Stimulated activated CD4-positive, alpha-beta T cell treated with anti-CD3 and anti-CD28 coated beads, TNF-alpha, amount 100 ng/mL, for 1 hour (primary cell): ENCODE measurements around the gene DAB2.
A peak's percentile ranks its signal among the peaks of the same experiment; 100 is the strongest.

Source experiments
- DNase-seq, 3 donors: peaks; one replicate each; pipeline ENCODE4 v3.0.0-alpha.2; 2020; ENCODE audit warnings: low read depth in 3 of 3, low spot score in 1 of 3

DAB2 gene

DNA sequence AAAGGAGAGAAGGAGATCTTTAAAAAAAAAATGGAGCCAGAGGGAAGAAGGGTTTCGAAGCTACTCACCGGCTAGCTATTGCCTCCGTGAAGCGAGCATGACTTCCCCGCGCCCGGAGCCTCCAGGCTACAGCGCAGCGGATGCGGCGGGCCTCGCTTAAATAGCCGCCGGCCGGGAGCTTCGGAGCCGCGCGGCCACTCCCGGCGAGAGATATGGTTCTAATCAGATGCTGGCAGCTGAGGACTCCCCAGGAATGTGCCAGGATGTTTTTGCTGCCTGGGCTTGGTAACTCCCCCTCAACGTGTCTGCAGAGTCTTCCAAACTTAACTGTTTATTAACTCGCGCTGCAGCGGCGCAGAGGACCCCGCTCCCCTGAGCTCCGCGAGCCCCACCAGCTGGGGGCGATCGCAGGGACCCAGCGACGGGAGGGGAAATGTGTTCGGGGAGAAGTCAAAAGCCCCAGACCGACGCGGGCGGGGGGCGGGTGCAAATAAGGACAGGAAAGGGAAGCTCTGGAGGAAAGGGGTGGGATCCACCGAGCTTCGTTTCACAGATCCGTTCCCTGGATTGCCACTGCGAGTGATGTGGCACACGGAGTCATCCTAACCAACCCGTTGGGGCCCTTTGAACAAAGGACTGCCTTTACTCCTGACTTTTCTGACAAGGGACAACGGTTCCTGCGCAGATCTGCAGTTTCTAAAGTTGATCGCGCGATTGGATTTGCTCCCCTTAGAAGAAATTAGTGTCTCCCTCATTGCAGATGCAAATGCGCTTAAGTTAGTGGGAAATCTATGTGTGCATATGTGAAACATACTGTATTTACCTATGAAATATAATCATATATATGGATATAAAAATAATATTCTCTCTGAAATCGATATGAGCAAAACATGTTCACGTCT lies at the start of gene DAB2:
TSS of gene DAB2 (minus strand) at position 245 of the 902 bp plus-strand sequence. CDS start 30,660 bp downstream, outside the sequence.
- DNase-seq, result peak in 1 of 3 donors; percentile 12

DNA sequence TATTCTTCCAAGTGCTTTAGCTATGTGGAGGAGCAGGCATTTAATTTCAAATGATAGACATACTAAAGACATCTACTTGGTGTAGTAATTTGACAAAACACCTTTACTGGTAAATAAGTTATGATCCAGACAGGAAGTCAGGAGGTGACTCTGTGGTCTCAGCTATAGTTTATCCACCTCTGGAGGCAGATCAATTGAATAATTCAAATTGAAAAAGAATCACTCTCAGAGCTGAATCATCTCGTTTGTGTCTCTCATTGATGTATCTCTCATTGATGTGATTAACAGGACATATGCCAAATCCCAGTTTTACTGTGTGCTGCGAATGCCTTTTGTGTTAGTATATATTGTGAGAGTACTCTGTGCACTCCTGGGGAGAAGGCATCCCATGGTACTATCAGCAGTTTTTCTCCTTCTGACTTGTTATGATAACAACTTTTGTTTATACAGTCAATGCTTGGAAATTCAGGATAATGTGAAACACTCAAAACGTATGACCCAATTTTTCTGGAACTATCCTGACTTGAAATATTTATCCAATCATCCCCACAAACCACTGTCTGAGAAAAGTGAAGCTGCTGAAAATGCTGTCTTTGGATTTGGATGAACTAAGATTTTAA lies 48.5 kb upstream of the DAB2 start:
- DNase-seq, result no peak

DNA sequence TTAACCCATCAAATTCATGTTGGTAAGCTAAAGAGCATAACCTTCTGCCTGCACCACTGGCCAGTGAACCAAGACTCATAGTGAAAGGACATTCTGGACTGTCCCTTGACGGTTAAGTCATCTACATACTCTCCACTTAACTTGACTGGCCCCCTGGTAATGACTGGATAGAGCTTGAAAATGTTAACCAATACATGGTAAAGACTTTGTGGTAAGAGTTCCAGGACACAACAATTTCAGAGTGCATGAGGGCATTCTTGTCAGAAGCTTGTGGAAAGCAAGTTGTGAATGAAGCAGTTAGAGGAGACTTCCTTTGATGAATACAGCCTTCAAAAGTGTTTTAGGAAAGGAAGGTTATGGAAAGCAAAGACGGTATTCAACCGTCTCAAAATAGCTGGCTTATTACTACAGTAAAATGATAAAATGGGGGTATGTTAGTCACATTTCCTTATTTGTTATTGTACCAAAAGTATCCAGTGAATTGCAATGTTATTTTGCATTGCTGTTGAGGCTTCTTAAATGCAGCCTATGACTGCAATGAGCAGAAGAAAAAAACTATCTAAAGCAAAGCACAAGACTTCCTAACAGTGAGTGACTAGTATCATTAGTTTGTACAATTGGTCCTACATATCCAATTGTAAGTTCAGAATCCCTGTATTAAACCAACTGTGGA lies 47.2 kb upstream of the DAB2 start:
- DNase-seq, result no peak

DNA sequence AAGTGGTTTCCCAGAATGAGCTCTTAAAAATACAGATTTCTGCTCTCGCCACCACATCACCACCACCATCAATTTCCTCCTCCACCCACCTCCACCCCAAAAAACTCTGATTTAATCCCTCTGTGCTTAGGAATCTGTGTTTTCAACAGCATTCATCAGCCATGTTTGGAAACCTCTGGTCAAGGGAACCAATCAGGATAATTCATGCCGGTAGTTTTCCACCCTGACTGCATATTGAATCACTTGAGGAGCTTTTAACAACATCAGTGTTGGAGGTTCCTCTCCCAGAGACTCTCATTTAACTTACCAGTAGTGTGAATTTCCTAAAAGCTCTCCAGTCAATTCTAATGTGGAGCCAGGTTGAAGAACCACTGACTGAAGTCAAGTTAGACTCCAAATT lies 46.0 kb upstream of the DAB2 start:
- no peak for DNase-seq

DNA sequence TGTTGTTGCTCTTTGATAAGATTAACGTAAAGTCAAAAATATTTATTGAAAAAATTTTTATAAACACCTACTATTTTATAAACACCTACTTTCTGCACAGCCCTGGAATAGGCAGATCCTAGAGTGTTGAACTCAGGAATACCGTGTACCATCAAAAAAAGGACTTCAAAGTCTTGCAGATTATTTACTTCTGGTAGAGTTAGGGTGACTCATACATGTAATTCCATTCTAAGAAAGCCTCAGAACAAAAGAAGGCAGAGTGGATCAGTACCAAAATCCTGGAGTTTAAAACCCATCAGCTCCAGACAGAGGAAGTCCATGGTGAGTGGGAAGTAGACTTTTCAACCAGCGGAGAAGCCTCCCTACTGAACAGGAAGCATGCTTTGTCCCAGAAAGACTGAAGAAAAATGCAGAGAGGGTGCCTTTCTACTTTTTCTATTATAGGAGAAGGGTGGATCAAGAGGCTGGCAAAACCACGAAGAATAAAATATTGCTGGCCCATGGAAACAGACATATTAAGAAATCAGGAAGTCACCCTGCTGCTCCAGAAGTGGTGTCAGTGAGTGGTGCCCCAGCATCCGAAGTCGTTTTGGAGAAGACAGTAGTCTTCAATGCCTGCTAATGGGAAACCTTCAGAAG lies 45.1 kb upstream of the DAB2 start:
- no peak for DNase-seq

DNA sequence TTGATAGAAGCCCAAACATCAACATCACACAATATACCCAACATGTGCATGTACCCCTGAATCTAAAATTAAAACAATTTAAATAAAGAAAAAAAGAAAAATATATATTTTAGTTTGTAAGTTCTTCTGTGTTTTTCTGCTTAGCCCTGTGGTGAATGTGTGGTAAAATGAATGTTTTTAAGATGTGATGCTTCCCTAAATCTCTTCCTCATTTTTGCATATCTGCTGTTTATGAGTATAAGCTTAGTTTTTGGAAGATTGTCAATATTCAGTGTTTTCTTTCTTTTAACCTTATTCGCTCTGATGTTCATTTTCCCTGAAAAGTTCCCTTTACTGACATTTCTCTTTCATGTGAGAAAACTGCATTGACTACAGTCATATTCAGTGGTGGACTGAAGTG lies 44.4 kb upstream of the DAB2 start:
- DNase-seq, result no peak

DNA sequence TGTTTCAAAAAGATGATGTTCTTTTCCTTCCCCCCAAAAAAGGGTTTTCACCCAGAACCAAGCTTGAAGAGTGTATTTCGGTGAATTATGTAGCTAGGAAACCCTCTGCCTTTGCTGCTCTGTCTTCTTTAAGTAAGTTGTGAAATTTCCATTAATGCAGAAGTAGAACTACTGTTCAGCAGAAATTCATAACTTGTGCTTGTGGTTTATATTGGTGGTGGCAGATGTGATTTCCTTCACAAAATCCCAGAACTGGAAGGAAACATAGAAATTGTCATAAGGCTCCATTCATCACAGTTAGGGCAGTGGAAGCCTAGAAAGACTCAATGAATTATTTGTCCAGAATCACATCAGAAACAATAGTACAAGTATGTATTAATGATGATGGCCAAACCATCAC lies 42.1 kb upstream of the DAB2 start:
- DNase-seq, result no peak

DNA sequence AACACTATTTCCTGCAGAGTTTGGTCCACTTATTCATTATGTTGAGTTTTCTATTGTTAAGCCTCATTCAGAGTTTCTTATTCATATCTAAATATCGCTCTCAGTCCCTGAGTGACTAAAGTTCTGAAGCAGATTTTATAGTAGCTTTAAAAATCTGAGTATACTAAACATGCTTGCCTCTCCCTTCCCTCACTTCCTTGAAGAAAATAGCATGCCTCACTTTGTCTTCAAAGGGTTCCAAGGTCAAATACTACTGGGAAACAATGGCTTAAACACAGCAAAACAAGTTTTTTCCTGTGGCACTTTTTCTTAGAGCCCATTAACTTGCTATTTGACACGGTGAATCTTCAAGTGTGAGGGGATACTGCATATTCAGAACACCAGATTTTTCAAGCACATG lies 41.1 kb upstream of the DAB2 start:
- DNase-seq, result no peak

DNA sequence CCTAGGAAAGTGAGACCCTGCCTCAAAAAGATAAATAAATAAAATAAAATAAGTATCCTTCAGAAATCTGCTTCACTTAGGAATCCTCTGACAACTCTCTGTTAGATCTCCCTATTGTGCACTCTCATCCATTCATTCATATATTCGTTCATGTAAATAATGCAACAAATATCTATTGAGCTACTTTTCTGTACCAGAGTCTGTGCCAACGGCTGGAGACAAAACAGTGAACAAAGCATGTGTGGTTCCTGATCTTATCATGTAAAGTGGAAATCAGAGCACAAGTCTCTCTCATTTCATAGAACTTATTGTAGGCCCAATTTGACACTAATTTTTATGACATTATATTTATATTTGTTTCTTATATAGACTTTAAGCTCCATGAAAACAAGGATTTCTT lies 40.3 kb upstream of the DAB2 start:
- no peak for DNase-seq

DNA sequence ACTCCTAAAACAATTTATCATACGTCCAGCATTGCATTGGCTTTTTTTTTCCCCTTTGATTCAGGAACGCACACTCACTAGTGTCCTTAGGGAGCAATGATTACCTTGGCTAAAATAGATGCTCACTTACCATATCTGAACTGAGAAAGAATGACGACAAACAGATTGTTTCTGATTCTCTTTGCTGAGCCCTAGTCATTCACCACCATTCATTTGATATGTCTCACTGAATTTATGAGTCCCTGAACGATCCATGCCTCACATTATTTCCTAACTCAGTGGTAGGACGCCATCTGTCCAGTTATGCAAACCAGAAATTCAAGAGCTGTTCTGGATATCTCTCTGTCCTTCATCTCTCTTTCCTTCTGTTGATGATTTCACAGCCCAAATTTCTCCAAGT lies 39.3 kb upstream of the DAB2 start:
- no peak for DNase-seq

DNA sequence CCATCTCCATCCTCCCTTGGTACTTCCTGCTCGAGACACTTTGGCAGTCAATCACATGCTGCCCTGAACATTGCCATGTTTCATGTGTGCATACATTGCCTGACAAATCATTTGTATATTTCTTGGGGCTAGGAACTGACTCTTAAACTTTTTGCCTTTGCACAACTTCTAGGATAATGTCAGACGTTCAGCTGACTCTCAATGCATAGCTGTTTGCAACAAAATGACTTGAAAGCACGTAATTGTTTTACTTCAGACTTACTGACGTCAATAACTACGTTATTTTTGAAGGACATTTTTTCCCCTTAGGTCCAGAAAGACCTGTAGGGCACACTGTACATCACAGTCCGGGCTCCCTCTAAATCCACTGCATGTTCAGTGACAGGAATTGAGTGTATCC lies 37.4 kb upstream of the DAB2 start:
- DNase-seq, result no peak

DNA sequence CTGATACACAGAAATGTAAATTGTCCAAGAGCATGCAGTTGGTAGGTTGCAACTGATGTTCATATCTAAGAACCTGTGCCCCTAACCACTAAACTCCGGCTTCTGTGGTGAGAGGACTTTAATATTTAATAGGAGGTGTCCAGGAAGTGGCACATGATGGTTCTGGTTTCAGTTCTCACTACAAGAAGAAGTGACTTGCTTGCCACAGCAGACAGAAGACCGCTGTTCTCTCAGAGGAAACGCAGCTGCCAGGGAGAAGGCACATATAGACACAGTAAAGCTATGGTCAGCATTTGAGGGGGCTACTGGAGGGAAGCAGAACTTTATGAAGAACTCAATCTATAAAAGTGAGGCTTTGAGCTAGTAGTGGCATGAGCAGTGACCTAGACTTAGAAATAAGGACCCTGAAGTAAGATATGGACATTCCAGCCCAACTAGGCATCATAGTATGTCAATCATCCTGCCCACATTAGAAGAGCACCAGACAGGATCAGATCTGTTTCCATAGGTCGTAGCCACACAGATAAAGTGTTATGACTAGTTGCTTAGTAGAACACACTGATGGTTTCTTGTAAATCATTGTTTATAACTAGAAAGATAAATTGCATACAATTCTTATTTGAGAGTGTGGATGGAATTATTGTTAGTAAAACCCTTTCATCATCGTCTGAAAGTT lies 36.4 kb upstream of the DAB2 start:
- DNase-seq, result no peak

DNA sequence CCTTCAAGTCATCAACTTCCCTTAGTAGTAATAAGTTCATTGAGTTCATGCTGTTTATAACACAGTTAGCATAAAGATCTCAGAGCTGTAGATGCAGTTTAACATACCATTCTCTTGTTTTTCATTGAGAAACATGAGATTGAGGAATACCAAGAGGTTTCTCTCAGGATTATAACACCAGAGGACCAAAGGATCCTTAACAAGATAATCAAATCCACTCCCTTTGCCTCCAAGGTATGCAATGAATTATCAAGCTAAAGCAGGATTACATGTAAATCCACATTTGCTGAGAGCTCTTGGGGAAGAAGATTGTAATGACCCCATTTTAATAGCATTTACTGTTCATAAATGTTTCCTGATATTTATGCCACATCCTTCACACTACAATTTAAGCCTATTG lies 35.1 kb upstream of the DAB2 start:
- no peak for DNase-seq

DNA sequence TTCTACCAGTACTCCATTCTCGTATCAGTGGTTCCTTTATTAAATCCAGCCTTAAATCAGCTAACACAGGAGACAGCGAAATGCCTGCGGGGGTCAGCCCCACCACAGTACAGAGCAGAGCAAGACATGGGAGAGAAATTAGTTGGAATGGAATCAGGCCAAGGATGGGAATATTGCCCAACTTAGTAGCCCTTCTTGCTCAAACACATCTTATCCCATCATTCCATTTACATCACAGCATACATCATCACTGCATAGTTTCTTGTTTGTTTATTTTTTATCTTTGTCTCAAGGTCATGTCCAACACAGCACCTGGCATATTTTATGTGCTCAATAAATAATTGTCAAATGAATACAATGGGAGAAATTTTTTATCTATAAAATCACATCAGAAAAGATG lies 34.3 kb upstream of the DAB2 start:
- no peak for DNase-seq

DNA sequence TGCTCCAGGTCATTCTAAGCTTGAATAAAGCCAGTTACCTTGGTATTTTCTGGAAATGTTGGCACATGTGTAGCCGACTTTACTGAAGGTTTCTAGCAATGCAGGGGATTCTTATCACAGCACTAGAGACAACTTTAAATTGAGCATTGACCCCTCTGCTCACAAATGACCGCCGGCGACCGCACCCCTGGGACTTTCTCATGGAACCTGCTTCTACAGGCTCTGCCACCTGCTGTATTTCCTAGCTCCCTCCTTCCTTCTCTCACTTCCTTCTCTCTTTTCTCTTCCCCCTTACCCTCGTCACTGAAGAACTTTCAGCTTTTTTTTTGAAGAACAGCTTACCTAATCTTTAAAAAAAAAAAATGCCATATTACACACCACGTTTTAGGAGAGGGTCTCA lies 30.9 kb upstream of the DAB2 start:
- no peak for DNase-seq

DNA sequence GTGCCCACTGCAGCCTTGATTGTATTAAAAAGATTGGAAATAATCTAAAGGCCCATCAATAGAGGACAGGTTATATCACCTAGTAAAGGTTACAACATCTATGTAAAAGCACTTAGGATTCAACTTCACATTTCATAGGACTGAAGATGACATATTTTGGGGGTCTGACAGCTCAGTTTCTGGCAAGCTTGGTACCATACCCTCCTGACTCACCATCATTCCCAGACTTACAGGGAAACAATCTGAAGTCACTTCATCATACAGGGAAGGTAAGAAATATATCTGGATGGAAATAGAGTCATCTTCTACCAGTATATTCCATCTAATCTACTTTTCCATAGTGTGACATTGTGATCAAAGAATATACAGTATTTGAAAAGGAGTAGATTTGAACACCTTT lies 28.8 kb upstream of the DAB2 start:
- no peak for DNase-seq

DNA sequence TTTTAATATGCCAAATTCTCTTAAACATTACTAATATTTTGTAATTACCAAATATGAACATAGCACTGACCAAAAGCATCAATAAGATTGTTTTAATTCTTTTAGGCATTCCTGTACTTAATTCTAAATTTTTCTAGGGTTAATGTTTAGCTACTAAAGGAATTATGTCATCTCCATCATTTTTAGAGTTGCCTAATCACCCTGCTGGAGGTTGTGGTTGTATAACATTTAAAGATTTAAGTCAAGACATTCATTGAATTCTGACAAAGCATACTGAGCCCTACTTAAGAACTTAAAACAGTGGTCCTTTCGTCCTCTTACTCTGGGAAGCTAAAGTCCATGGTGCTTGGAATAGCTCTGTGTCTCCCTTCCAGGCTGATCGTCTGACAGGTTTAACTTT lies 28.1 kb upstream of the DAB2 start:
- DNase-seq, result no peak

DNA sequence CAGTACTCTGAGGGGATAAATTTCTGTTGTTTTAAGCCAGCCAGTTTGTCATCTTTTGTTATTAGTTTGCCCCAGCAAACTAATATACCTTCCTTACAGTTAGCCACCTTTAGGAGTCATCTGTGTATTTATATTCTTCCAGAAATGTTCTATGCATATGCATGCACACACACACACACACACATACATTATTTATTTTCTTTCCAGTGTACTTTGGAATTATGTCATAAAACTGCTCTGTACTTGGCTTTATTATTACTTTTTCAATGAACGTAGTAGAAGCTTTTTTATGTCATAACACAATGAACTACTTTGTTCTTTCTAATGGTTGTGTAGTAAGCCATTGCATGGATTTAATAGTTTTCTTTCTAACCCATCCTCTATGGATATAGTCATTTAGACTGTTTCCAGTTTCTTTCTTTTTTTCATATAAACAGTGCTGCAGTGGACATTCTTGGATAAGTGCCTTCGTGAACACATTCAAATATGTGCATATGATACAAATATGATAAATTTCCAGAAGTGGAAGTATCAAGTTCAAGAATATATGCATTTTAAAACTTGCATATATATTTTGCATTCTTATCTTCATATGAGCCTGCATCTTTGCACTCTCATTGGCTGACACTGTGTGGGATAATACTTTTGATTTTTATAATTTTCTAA lies 26.6 kb upstream of the DAB2 start:
- DNase-seq, result no peak

DNA sequence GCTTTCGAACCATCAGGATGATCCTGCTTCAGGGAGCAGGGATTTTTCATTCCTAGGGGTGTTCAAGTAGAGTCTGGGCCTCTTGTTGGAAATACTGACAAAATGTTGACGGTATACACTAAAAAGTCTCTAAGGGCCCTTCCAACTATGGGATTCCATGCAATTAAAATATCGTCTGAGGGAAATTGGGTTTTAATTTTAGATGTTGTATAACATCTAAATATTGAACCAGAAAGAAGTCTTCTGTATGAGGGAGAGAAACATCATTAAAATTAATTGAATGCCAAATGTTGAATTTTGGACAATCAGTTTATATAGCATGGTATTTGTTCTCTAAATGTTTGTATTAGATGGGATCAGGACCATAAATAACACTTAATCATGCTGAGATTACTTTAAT lies 25.7 kb upstream of the DAB2 start:
- no peak for DNase-seq

DNA sequence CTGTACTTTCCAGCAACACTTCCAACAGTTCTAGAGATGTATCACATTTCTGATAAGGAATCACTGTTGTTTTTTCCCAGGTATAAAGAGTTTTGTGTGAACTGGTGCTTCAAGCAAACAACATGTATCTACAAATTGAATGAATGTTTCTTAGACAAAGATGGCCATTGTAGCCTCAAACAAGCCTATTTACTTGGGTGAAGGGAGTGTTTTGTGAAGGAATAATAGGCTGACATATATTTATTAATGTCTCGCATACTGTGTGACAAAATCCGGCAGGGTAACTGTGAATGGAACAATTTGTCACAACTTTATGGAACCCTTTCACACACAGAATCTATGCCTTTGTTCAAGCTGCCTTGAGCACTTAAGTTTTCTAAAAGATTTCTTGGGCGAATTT lies 24.8 kb upstream of the DAB2 start:
- no peak for DNase-seq
